CD14-positive monocyte (primary cell): Measurements from ENCODE around the gene P2RY1. TPM values are rescaled to one million over a fixed set of nuclear protein-coding genes. Genes with fewer than 3 reads are reported as not detected.

Experiments
- DNase-seq, 3 donors: peaks; one replicate each; pipeline ENCODE4 v3.0.0-alpha.2; 2011 to 2022
- H2AFZ ChIP-seq: 2 replicates; pipeline ENCODE4 v1.6.0; 2012; ENCODE audit warnings: mild to moderate bottlenecking, low read depth, low read length, inconsistent platforms; ENCODE audit not compliant: insufficient read depth, poor library complexity, severe bottlenecking
- H3K27ac ChIP-seq, 2 donors: 1 replicate in 1 of 2; 2 replicates in 1 of 2; pipeline ENCODE4 v1.5.1; 2012 to 2013; ENCODE audit warnings: low read length in 2 of 2, control low read depth in 1 of 2, inconsistent platforms in 1 of 2, low read depth in 1 of 2, mild to moderate bottlenecking in 1 of 2
- H3K27me3 ChIP-seq, 2 donors: one replicate each; pipeline versions ENCODE4 v1.6.0 to v1.6.1; 2011 to 2013; ENCODE audit warnings: low read length in 2 of 2; ENCODE audit not compliant: control insufficient read depth in 2 of 2, insufficient read depth in 2 of 2
- H3K36me3 ChIP-seq, 2 donors: replicated peaks in 1 of 2; 1 replicate in 1 of 2; 2 replicates in 1 of 2; pipeline versions ENCODE4 v1.5.1 to v1.6.1; 2012 to 2013; ENCODE audit warnings: low read length in 2 of 2, control low read depth in 1 of 2, inconsistent platforms in 1 of 2, mild to moderate bottlenecking in 1 of 2; ENCODE audit not compliant: insufficient read depth in 2 of 2, control insufficient read depth in 1 of 2
- H3K4me1 ChIP-seq, 2 donors: 1 replicate in 1 of 2; 2 replicates in 1 of 2; pipeline versions ENCODE4 v1.5.1 to v1.6.1; 2012 to 2013; ENCODE audit warnings: low read length in 2 of 2, control low read depth in 1 of 2, inconsistent platforms in 1 of 2, mild to moderate bottlenecking in 1 of 2, moderate library complexity in 1 of 2; ENCODE audit not compliant: insufficient read depth in 2 of 2, control insufficient read depth in 1 of 2
- H3K4me2 ChIP-seq: replicated peaks from 2 replicates; pipeline ENCODE3; 2012; ENCODE audit warnings: low read length, moderate library complexity, mild to moderate bottlenecking; ENCODE audit not compliant: poor library complexity, severe bottlenecking; ENCODE audit errors: extremely low read depth
- H3K4me3 ChIP-seq, 3 experiments: fragments of 200-600 bp in 1 of 3; sonication (generic) in 1 of 3; replicated peaks in 1 of 3; 1 replicate in 2 of 3; 2 replicates in 1 of 3; pipeline ENCODE4 v1.5.1; 2011 to 2013; ENCODE audit warnings: low read length in 3 of 3, mild to moderate bottlenecking in 3 of 3, control low read depth in 2 of 3, low read depth in 2 of 3, inconsistent platforms in 1 of 3, moderate library complexity in 1 of 3
- H3K79me2 ChIP-seq: 2 replicates; pipeline ENCODE4 v1.6.0; 2012; ENCODE audit warnings: mild to moderate bottlenecking, control low read depth, inconsistent platforms, low read length, moderate library complexity; ENCODE audit not compliant: insufficient read depth
- H3K9ac ChIP-seq: 2 replicates; pipeline ENCODE4 v1.6.0; 2017; ENCODE audit warnings: low read length, mild to moderate bottlenecking; ENCODE audit not compliant: insufficient read depth, poor library complexity, severe bottlenecking
- H3K9me3 ChIP-seq, 2 donors: replicated peaks in 1 of 2; 1 replicate in 1 of 2; 2 replicates in 1 of 2; pipeline versions ENCODE4 v1.5.1 to v1.6.1; 2012 to 2013; ENCODE audit warnings: low read length in 2 of 2, control low read depth in 1 of 2; ENCODE audit not compliant: control insufficient read depth in 1 of 2, insufficient read depth in 1 of 2
- H4K20me1 ChIP-seq: 2 replicates; pipeline ENCODE4 v1.6.0; 2012; ENCODE audit warnings: mild to moderate bottlenecking, low read length, control low read depth, moderate library complexity; ENCODE audit not compliant: insufficient read depth
- H3K27ac Mint-ChIP-seq, 7 donors: one replicate each; pipeline ENCODE4 v1.8.0; 2020; ENCODE audit warnings: mild to moderate bottlenecking in 7 of 7, mixed read lengths in 7 of 7, moderate library complexity in 6 of 7, inconsistent platforms in 2 of 7
- H3K27me3 Mint-ChIP-seq, 3 donors: one replicate each; pipeline ENCODE4 v1.8.0; 2021 to 2022; ENCODE audit warnings: low read depth in 3 of 3, mild to moderate bottlenecking in 3 of 3, mixed read lengths in 3 of 3, moderate library complexity in 3 of 3, inconsistent platforms in 1 of 3
- H3K36me3 Mint-ChIP-seq, 2 donors: one replicate each; pipeline ENCODE4 v1.8.0; 2020; ENCODE audit warnings: mixed read lengths in 2 of 2, inconsistent platforms in 1 of 2, mild to moderate bottlenecking in 1 of 2
- H3K4me1 Mint-ChIP-seq: one replicate; pipeline ENCODE4 v1.8.0; 2020; ENCODE audit warnings: mild to moderate bottlenecking, mixed read lengths
- H3K4me3 Mint-ChIP-seq, 2 donors: one replicate each; pipeline ENCODE4 v1.8.0; 2020; ENCODE audit warnings: mild to moderate bottlenecking in 2 of 2, mixed read lengths in 2 of 2, moderate library complexity in 1 of 2
- H3K9me3 Mint-ChIP-seq, 7 donors: one replicate each; pipeline ENCODE4 v1.8.0; 2020 to 2022; ENCODE audit warnings: mixed read lengths in 7 of 7, mild to moderate bottlenecking in 6 of 7, moderate library complexity in 6 of 7, inconsistent platforms in 2 of 7
- WGBS: methylation state at CpG from one replicate; pipeline ENCODE4 v1.1.5; 2013; ENCODE audit warnings: missing lambda C conversion rate; ENCODE audit not compliant: insufficient coverage; 5-methylcytosine and 5-hydroxymethylcytosine counted together
- intact Hi-C, 2 donors: fragments of 100-400 bp; cut with micrococcal nuclease; formaldehyde crosslinking; loops; one replicate each; pipeline versions ENCODE4 v1.15.0 to v1.15.1; 2023
- polyA plus RNA-seq, 3 donors: library from polyadenylated mRNA; depleted of rRNA in 1 of 3; unstranded in 2 of 3; stranded (reverse) in 1 of 3; fragments of 300-500 nt in 2 of 3; fragments of >200 nt in 1 of 3; fragmentation: Illumina TruSeq in 2 of 3; gene quantifications; 1 replicate in 2 of 3; 2 replicates in 1 of 3; pipeline ENCODE4 v1.2.3, GENCODE V29; 2012 to 2021
- TF ChIP-seq, protein P1 (sequence below): fragments of 200-600 bp; IDR thresholded peaks from one replicate; pipeline ENCODE4 v1.8.0; 2022; ENCODE audit warnings: antibody characterized with exemption, mild to moderate bottlenecking

The P2RY1 gene
- polyA plus RNA-seq, 3 donors = 0.16 to 0.97 TPM; not detected in 1

- intact Hi-C loops = no loop called here
- H3K27ac Mint-ChIP-seq = peak overlapping the region; percentile 2 to 75 (median 33)
- H3K4me3 ChIP-seq = no peak overlapping the region
- no peak overlapping the region for H3K4me2 ChIP-seq
- peaks cover 0 to 5% (median 0%) of the 10 kb centered on the region in 3 donors for H3K27me3 Mint-ChIP-seq
- H3K36me3 Mint-ChIP-seq = no peaks in the 10 kb centered on the region
- peaks cover 11 to 17% of the 10 kb centered on the region in 2 donors for H3K4me1 ChIP-seq
- TF ChIP-seq, protein P1, sequence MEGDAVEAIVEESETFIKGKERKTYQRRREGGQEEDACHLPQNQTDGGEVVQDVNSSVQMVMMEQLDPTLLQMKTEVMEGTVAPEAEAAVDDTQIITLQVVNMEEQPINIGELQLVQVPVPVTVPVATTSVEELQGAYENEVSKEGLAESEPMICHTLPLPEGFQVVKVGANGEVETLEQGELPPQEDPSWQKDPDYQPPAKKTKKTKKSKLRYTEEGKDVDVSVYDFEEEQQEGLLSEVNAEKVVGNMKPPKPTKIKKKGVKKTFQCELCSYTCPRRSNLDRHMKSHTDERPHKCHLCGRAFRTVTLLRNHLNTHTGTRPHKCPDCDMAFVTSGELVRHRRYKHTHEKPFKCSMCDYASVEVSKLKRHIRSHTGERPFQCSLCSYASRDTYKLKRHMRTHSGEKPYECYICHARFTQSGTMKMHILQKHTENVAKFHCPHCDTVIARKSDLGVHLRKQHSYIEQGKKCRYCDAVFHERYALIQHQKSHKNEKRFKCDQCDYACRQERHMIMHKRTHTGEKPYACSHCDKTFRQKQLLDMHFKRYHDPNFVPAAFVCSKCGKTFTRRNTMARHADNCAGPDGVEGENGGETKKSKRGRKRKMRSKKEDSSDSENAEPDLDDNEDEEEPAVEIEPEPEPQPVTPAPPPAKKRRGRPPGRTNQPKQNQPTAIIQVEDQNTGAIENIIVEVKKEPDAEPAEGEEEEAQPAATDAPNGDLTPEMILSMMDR = no peak
- WGBS = 4% methylated on average over 2 of the region's 4 CpGs
- no peak overlapping the region for H3K4me3 Mint-ChIP-seq
- peaks cover 18% of the 10 kb centered on the region for H3K4me1 Mint-ChIP-seq
- no peak overlapping the region for H3K27ac ChIP-seq
- no peak overlapping the region for H2AFZ ChIP-seq
- H3K36me3 ChIP-seq = no peaks in the 10 kb centered on the region
- H3K27me3 ChIP-seq = no peaks in the 10 kb centered on the region
- peak; percentile 3 to 20 (median 19) for DNase-seq
- H3K9ac ChIP-seq = no peak overlapping the region
- H3K9me3 Mint-ChIP-seq = peaks cover 0 to 2% (median 0%) of the 10 kb centered on the region in 7 donors
- H4K20me1 ChIP-seq = no peaks in the 10 kb centered on the region
- no peaks in the 10 kb centered on the region for H3K9me3 ChIP-seq
- no peaks in the 10 kb centered on the region for H3K79me2 ChIP-seq
These were observed 23.4 kb downstream of the P2RY1 start for GRCh38 chr3:152858170-152858800.

- no peak overlapping the region for H3K4me3 Mint-ChIP-seq
- H3K4me1 ChIP-seq = peaks cover 15 to 24% of the 10 kb centered on the region in 2 donors
- peak overlapping the region in 1 of 7 donors; percentile 32 for H3K27ac Mint-ChIP-seq
- no peaks in the 10 kb centered on the region for H3K27me3 ChIP-seq
- peaks cover 24% of the 10 kb centered on the region for H3K4me1 Mint-ChIP-seq
- no peaks in the 10 kb centered on the region for H3K36me3 ChIP-seq
- H3K9me3 ChIP-seq = no peaks in the 10 kb centered on the region
- no peak overlapping the region for H3K27ac ChIP-seq
- DNase-seq = peak; percentile 6 to 33 (median 10)
- no peak overlapping the region for H2AFZ ChIP-seq
- intact Hi-C loops = no loop called here
- no peak overlapping the region for H3K9ac ChIP-seq
- H3K36me3 Mint-ChIP-seq = no peaks in the 10 kb centered on the region
- no peak overlapping the region for H3K4me3 ChIP-seq
- peaks cover 0 to 5% (median 0%) of the 10 kb centered on the region in 3 donors for H3K27me3 Mint-ChIP-seq
- H4K20me1 ChIP-seq = no peaks in the 10 kb centered on the region
- H3K4me2 ChIP-seq = no peak overlapping the region
- TF ChIP-seq, protein P1 = no peak
- peaks cover 0 to 2% (median 0%) of the 10 kb centered on the region in 7 donors for H3K9me3 Mint-ChIP-seq
- 100% methylated on average over 1 of the region's 1 CpG for WGBS
- no peaks in the 10 kb centered on the region for H3K79me2 ChIP-seq
These were observed 25.8 kb downstream of the P2RY1 start for GRCh38 chr3:152860736-152861135.
